Neural cell (in vitro differentiated cells): ENCODE data around the gene PTGDR2.

Experiments used
- CTCF ChIP-seq: fragments of 450-650 bp; IDR thresholded peaks from 2 replicates; pipeline ENCODE4 v1.5.1; 2014; ENCODE audit warnings: antibody characterized with exemption, mild to moderate bottlenecking, moderate library complexity; ENCODE audit not compliant: poor library complexity, severe bottlenecking
- EP300 ChIP-seq: fragments of 450-650 bp; conservative IDR thresholded peaks from 2 replicates; pipeline ENCODE4 v1.6.1; 2014; ENCODE audit warnings: antibody characterized with exemption, mild to moderate bottlenecking, moderate library complexity; ENCODE audit not compliant: poor library complexity, severe bottlenecking
- EZH2 ChIP-seq: fragments of 200-600, 300-800 bp; shearing (Covaris generic), sonication (generic); IDR thresholded peaks from 2 replicates; pipeline ENCODE4 v1.6.1; 2014; ENCODE audit warnings: antibody characterized with exemption, low read length, borderline replicate concordance, mild to moderate bottlenecking; ENCODE audit not compliant: insufficient read depth, poor library complexity, severe bottlenecking
- POLR2AphosphoS5 ChIP-seq: IDR thresholded peaks from 2 replicates; pipeline ENCODE4 v1.6.1; 2012
- RAD21 ChIP-seq: fragments of 450-650 bp; conservative IDR thresholded peaks from 2 replicates; pipeline ENCODE4 v1.6.1; 2014; ENCODE audit warnings: antibody characterized with exemption, mild to moderate bottlenecking, moderate library complexity
- REST ChIP-seq: IDR thresholded peaks from 2 replicates; pipeline ENCODE4 v1.6.1; 2012; ENCODE audit warnings: borderline replicate concordance
- SMC3 ChIP-seq: fragments of 450-650 bp; conservative IDR thresholded peaks from 2 replicates; pipeline ENCODE4 v1.6.1; 2014; ENCODE audit warnings: antibody characterized with exemption, mild to moderate bottlenecking, moderate library complexity; ENCODE audit not compliant: poor library complexity
- TAF1 ChIP-seq: IDR thresholded peaks from 2 replicates; pipeline ENCODE4 v1.6.1; 2012; ENCODE audit warnings: low read depth

GRCh38 chr11:60814112-60814511 lies 41.6 kb downstream of the PTGDR2 start:
- TF ChIP-seq EZH2 (no peak), CTCF (no peak), POLR2AphosphoS5 (no peak), TAF1 (no peak), SMC3 (no peak), EP300 (no peak), REST (no peak), RAD21 (no peak)
